Body of pancreas (tissue), 4 donors: ENCODE results near the gene TIMP4.

Source experiments
- CTCF ChIP-seq, 7 experiments: fragments of 450-650 bp in 4 of 7; fragments of 200-600 bp in 3 of 7; sonication (generic) in 3 of 7; IDR thresholded peaks; one replicate each; pipeline ENCODE4 v1.5.1; 2016 to 2019; ENCODE audit warnings: antibody characterized with exemption in 7 of 7
- POLR2A ChIP-seq, 3 donors: fragments of 450-650 bp; IDR thresholded peaks; one replicate each; pipeline ENCODE4 v1.6.1; 2016; ENCODE audit warnings: antibody characterized with exemption in 3 of 3, mild to moderate bottlenecking in 2 of 3

GRCh38 chr3:12121466-12121865, 37.2 kb downstream of the TIMP4 start:
- TF ChIP-seq POLR2A (IDR thresholded peaks at IDR 0.05) (no peak), CTCF (IDR thresholded peaks at IDR 0.05) (no peak)
